GM19395 (cell line): Measurements from ENCODE around the gene SLC6A1.

ENCODE experiments used
- ATAC-seq: cut with Tn5 transposase; IDR thresholded peaks from one replicate; pipeline ENCODE4 v1.9.1; 2021; ENCODE audit warnings: mild to moderate bottlenecking, moderate library complexity; ENCODE audit not compliant: unreplicated experiment

Gene SLC6A1

GRCh38 chr3:11015369-11015768 is 22.8 kb downstream of the SLC6A1 start:
- no peak for ATAC-seq

- no peak for ATAC-seq
These were observed 24.2 kb downstream of the SLC6A1 start for GRCh38 chr3:11016727-11017126.

GRCh38 chr3:11019116-11019819 is 26.7 kb downstream of the SLC6A1 start:
- ATAC-seq: no peak

GRCh38 chr3:11020764-11021163 is 28.2 kb downstream of the SLC6A1 start:
- ATAC-seq: no peak

GRCh38 chr3:11021611-11022011 is 29.1 kb downstream of the SLC6A1 start:
- ATAC-seq: no peak

- no peak for ATAC-seq
These were observed 29.6 kb downstream of the SLC6A1 start for GRCh38 chr3:11022115-11022514.

- ATAC-seq: no peak
These were observed 31.6 kb downstream of the SLC6A1 start for GRCh38 chr3:11024181-11024580.

GRCh38 chr3:11029948-11030347 is 37.4 kb downstream of the SLC6A1 start:
- no peak for ATAC-seq

GRCh38 chr3:11033871-11034270 is 41.3 kb downstream of the SLC6A1 start:
- no peak for ATAC-seq

GRCh38 chr3:11034309-11034985 is 41.9 kb downstream of the SLC6A1 start:
- ATAC-seq: no peak

GRCh38 chr3:11035757-11036505 is 43.4 kb downstream of the SLC6A1 start:
- ATAC-seq: no peak

- ATAC-seq: no peak
These were observed 44.8 kb downstream of the SLC6A1 start for GRCh38 chr3:11037241-11037873.

GRCh38 chr3:11037976-11038375 is 45.4 kb downstream of the SLC6A1 start:
- no peak for ATAC-seq

- no peak for ATAC-seq
These were observed 53.0 kb downstream of the SLC6A1 start for GRCh38 chr3:11045536-11045935.

- ATAC-seq: no peak
These were observed 55.0 kb downstream of the SLC6A1 start for GRCh38 chr3:11047500-11047899.

- no peak for ATAC-seq
These were observed 58.2 kb downstream of the SLC6A1 start for GRCh38 chr3:11050666-11051323.

- no peak for ATAC-seq
These were observed 61.5 kb downstream of the SLC6A1 start for GRCh38 chr3:11053926-11054503.

- no peak for ATAC-seq
These were observed 62.3 kb downstream of the SLC6A1 start for GRCh38 chr3:11054739-11055438.

GRCh38 chr3:11055496-11055895 is 62.9 kb downstream of the SLC6A1 start:
- ATAC-seq: no peak

- no peak for ATAC-seq
These were observed 64.0 kb downstream of the SLC6A1 start for GRCh38 chr3:11056531-11057050.
